ENCODE data around the gene SMIM33. TPM values are rescaled to one million over a fixed set of nuclear protein-coding genes. Genes with fewer than 3 reads are reported as not detected.

Gene SMIM33
- total RNA-seq, 1 donor from 2014 or later = not detected

DNA sequence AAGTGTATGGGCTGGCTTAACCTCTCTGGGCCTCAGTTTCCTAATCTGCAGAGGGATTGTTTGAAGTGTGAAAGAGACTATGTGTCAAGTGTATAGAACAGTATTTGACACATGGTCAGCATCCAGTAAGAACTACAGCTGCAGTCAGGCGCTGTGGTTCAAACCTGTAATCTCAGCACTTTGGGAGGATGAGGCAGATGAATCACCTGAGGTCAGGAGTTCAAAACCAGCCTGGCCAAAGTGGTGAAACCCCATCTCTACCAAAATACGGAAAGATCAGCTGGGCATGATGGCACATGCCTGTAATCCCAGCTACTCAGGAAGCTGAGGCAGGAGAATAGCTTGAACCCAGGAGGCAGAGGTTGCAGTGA, 43.7 kb downstream of the SMIM33 start:
- no peaks in the 10 kb centered on the region for H3K79me2 ChIP-seq (ENCODE audit: low read depth)
- H3K9me3 ChIP-seq (ENCODE audit: low read depth) = no peaks in the 10 kb centered on the region
- Mint-ChIP-seq H3K27ac (no peak overlapping the region), H3K27me3 (ENCODE audit: insufficient read depth, low read depth) (peaks cover 5% of the 10 kb centered on the region), H3K9me3 (peaks cover 5% of the 10 kb centered on the region), H3K4me3 (no peak overlapping the region), H3K4me1 (peaks cover 22% of the 10 kb centered on the region), H3K36me3 (no peaks in the 10 kb centered on the region)
- no peak overlapping the region for H2AFZ ChIP-seq (replicated peaks)
- TF ChIP-seq CTCF (IDR thresholded peaks at IDR 0.05) = no peak
- TF ChIP-seq EZH2phosphoT487 (IDR thresholded peaks at IDR 0.05) = no peak
- TF ChIP-seq EZH2 (IDR thresholded peaks at IDR 0.05) = no peak
- no peak overlapping the region for H3K4me2 ChIP-seq
- H3K27me3 ChIP-seq = no peaks in the 10 kb centered on the region
- no peak for DNase-seq (ENCODE audit: low spot score)
- H3K4me3 ChIP-seq = no peak overlapping the region
- H3K27ac ChIP-seq = no peak overlapping the region
- H4K20me1 ChIP-seq (ENCODE audit: low read depth) = no peaks in the 10 kb centered on the region
- H3K36me3 ChIP-seq = no peaks in the 10 kb centered on the region
- no peak overlapping the region for H3K9ac ChIP-seq
- no peaks in the 10 kb centered on the region for H3K4me1 ChIP-seq
- peaks cover 11% of the 10 kb centered on the region for H3F3A ChIP-seq (ENCODE audit: low read depth)

DNA sequence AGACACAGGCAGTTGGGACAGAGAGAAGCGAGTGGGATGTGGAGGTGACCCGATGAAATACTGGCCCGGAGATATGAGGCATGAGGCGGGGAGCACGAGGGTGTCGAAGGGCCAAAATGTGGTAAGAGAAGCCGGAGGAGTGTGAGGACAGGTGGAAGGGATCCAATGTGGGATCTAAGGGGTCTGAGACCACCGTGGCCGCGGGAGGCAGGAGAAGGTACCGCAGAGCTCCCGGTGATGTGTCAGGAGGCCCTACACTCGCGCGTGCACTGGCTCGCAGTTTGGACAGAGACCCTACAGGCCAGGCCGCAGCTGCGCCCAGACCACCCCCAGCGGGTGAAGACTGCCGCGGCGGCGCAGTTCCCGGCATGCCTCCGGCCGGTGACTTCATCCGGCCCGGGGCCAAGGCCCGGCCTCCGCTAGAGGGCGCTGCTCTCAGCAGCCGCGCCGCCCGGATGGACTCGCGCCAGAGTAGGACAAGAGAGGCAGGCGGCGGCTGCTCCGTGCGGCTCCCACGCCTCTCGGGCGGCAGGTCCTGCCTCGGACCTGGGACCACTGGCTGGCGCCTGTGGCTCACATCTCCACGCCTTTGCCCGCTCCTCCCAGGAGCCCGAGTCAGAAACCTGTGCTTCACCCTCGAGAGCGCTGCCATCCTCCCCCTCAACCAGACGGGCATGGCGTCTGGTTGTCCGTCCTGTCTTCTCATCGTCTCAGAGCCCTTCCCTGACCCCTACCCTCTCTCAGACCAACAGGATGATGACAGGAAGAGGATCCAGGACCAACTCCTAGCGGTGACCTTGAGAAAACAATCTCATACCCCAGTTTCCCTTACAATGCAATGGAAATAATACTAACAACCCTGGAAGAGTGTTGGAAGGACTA, 47.1 kb downstream of the SMIM33 start:
- Histone ChIP-seq H3K79me2 (ENCODE audit: low read depth) (no peaks in the 10 kb centered on the region), H3K4me2 (peak overlapping the region; percentile 81), H3K4me1 (no peaks in the 10 kb centered on the region), H3K27me3 (no peaks in the 10 kb centered on the region), H3F3A (ENCODE audit: low read depth) (peaks cover 14% of the 10 kb centered on the region), H3K9me3 (ENCODE audit: low read depth) (no peaks in the 10 kb centered on the region), H4K20me1 (ENCODE audit: low read depth) (no peaks in the 10 kb centered on the region), H3K36me3 (no peaks in the 10 kb centered on the region), H2AFZ (replicated peaks) (peak overlapping the region; percentile 80), H3K4me3 (peak overlapping the region; percentile 53), H3K9ac (no peak overlapping the region), H3K27ac (peak overlapping the region; percentile 48)
- DNase-seq (ENCODE audit: low spot score) = peak; percentile 96
- Mint-ChIP-seq H3K4me3 (peak overlapping the region; percentile 85), H3K9me3 (no peaks in the 10 kb centered on the region), H3K27me3 (ENCODE audit: insufficient read depth, low read depth) (peaks cover 9% of the 10 kb centered on the region), H3K4me1 (peaks cover 19% of the 10 kb centered on the region), H3K27ac (peak overlapping the region; percentile 98), H3K36me3 (no peaks in the 10 kb centered on the region)
- TF ChIP-seq CTCF (IDR thresholded peaks at IDR 0.05) (peak; percentile 80), EZH2phosphoT487 (IDR thresholded peaks at IDR 0.05) (no peak), EZH2 (IDR thresholded peaks at IDR 0.05) (no peak)

Small RNA genes lying within 50 kb of the gene (small RNA-seq; reads per million reads assigned to genes)
- not detected for gene RNU5B-4P

Other genes with a start within 250 kb of the SMIM33 start
- 680 and 1,185 TPM in 2 replicates for gene MATR3, start 177.3 kb upstream of the SMIM33 start, total RNA-seq (ENCODE audit: low replicate concordance)
- 115 and 201 TPM in 2 replicates for gene PAIP2, start 129.2 kb upstream of the SMIM33 start, total RNA-seq (ENCODE audit: low replicate concordance)
- gene SLC23A1, start 87.7 kb upstream of the SMIM33 start, total RNA-seq (ENCODE audit: low replicate concordance) = not detected in 2 replicates
- 0.53 TPM in 1 of 2 replicates, not detected in the other for gene MZB1, start 81.1 kb upstream of the SMIM33 start, total RNA-seq (ENCODE audit: low replicate concordance)
- gene PROB1, start 75.9 kb upstream of the SMIM33 start, total RNA-seq (ENCODE audit: low replicate concordance) = 0.67 and 2.6 TPM in 2 replicates
- gene SPATA24, start 66.9 kb upstream of the SMIM33 start, total RNA-seq (ENCODE audit: low replicate concordance) = 15.2 and 15.7 TPM in 2 replicates
- gene DNAJC18, start 31.5 kb upstream of the SMIM33 start, total RNA-seq (ENCODE audit: low replicate concordance) = 13.7 and 21.7 TPM in 2 replicates
- not detected in 2 replicates for gene ECSCR, start 8.3 kb upstream of the SMIM33 start, total RNA-seq (ENCODE audit: low replicate concordance)
- gene STING1, start 11.8 kb downstream of the SMIM33 start, total RNA-seq (ENCODE audit: low replicate concordance) = 0.07 and 0.19 TPM in 2 replicates
- gene UBE2D2, start 90.3 kb downstream of the SMIM33 start, total RNA-seq (ENCODE audit: low replicate concordance) = 131 and 141 TPM in 2 replicates
- gene CXXC5, start 177.3 kb downstream of the SMIM33 start, total RNA-seq (ENCODE audit: low replicate concordance) = 17.2 and 25.6 TPM in 2 replicates